OCI-LY3 (cell line): ENCODE measurements around the gene MMGT1.

ENCODE experiments used
- H2AFZ ChIP-seq: fragments of 200-600, 300-600 bp; shearing (Covaris generic); 2 replicates; pipeline ENCODE4 v1.6.0; 2014; ENCODE audit warnings: antibody characterized with exemption, low read depth, low read length
- H3K27ac ChIP-seq: fragments of 200-600, 300-600 bp; sonication (generic); 2 replicates; pipeline ENCODE4 v1.5.1; 2014; ENCODE audit warnings: mild to moderate bottlenecking, low read length, moderate library complexity, mixed read lengths
- H3K27me3 ChIP-seq: fragments of 200-600, 300-600 bp; sonication (generic); 2 replicates; pipeline ENCODE4 v1.6.1; 2014; ENCODE audit warnings: low read depth, low read length, mixed read lengths
- H3K36me3 ChIP-seq: fragments of 200-600, 300-600 bp; sonication (generic); replicated peaks from 2 replicates; pipeline ENCODE3; 2014; ENCODE audit warnings: low read depth, low read length, mixed read lengths
- H3K4me1 ChIP-seq: fragments of 300-600, 200-600 bp; sonication (generic); 2 replicates; pipeline ENCODE4 v1.6.1; 2014; ENCODE audit warnings: low read length, mixed read lengths
- H3K4me2 ChIP-seq: fragments of 200-600, 300-600 bp; sonication (generic); 2 replicates; pipeline ENCODE4 v1.6.1; 2014; ENCODE audit warnings: low read length, mixed read lengths
- H3K4me3 ChIP-seq: fragments of 300-600, 200-600 bp; sonication (generic); 2 replicates; pipeline ENCODE4 v1.5.1; 2014; ENCODE audit warnings: antibody characterized with exemption, mild to moderate bottlenecking, low read length, moderate library complexity
- H3K79me2 ChIP-seq: fragments of 300-600, 200-600 bp; shearing (Covaris generic); 2 replicates; pipeline ENCODE4 v1.6.1; 2014; ENCODE audit warnings: mild to moderate bottlenecking, low read length, mixed read lengths
- H3K9ac ChIP-seq: fragments of 300-600, 200-600 bp; shearing (Covaris generic); 2 replicates; pipeline ENCODE4 v1.6.0; 2014; ENCODE audit warnings: mild to moderate bottlenecking, low read length, moderate library complexity
- H3K9me3 ChIP-seq: fragments of 200-600, 300-600 bp; shearing (Covaris generic); 2 replicates; pipeline ENCODE4 v1.6.1; 2014; ENCODE audit warnings: low read length, mixed read lengths; ENCODE audit not compliant: insufficient read depth
- H4K20me1 ChIP-seq: fragments of 200-600, 300-600 bp; sonication (generic); 2 replicates; pipeline ENCODE4 v1.6.1; 2016; ENCODE audit warnings: low read length, mixed read lengths; ENCODE audit not compliant: insufficient read depth
- CTCF ChIP-seq: fragments of 200-600, 300-600 bp; sonication (generic); IDR thresholded peaks from 2 replicates; pipeline ENCODE4 v1.5.1; 2014; ENCODE audit warnings: antibody characterized with exemption, low read length, low read depth
- EZH2phosphoT487 ChIP-seq: fragments of 200-600 bp; shearing (Covaris generic); IDR thresholded peaks from 2 replicates; pipeline ENCODE4 v1.6.1; 2018; ENCODE audit warnings: antibody characterized with exemption, mixed run types, low read depth

MMGT1 gene

GRCh38 chrX:135974279-135974856, 580 bp upstream of the MMGT1 start:
- Histone ChIP-seq H3K27me3 (0 out of 2 replicates have a peak, but pooled peaks cover 4% of the 10 kb centered on the region), H3K9ac (peak overlapping the region; percentile 48), H3K27ac (no peak overlapping the region), H2AFZ (peak overlapping the region; percentile 92), H3K36me3 (no peaks in the 10 kb centered on the region), H3K9me3 (no peaks in the 10 kb centered on the region), H3K4me3 (peak overlapping the region; percentile 87), H3K79me2 (peaks cover 22% of the 10 kb centered on the region), H4K20me1 (no peaks in the 10 kb centered on the region), H3K4me1 (peaks cover 10% of the 10 kb centered on the region), H3K4me2 (peak overlapping the region; percentile 95)
- TF ChIP-seq CTCF: no peak
- no peak for TF ChIP-seq EZH2phosphoT487

DNA sequence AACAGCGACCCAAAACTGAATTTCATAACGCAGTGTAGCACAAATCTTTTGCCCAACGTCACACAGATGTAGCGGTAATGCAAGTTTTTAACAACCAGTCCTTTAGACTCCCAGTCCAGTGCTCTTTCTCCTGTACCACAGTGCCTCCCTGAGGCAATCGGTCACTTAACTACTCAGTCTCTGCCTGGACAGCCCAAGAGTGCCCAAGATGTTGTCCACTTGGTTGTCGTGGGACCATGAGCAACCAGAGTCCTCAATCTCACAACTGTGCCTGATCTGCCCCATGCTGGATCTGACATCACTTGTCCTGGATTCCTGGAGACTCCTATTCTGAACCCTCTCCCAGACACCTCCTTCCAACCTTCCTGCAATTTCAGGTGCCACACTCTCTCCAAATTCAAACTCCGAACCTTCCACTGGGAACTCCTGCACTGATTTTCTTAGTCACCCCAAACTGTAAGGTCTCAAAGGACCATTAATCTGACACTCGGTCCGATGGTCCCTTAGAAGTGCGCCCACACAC, 702 bp downstream of the MMGT1 start:
- Histone ChIP-seq H3K4me2 (peak overlapping the region; percentile 86), H2AFZ (peak overlapping the region; percentile 98), H3K79me2 (peaks cover 22% of the 10 kb centered on the region), H4K20me1 (no peaks in the 10 kb centered on the region), H3K36me3 (no peaks in the 10 kb centered on the region), H3K27ac (peak overlapping the region; percentile 70), H3K4me1 (peaks cover 10% of the 10 kb centered on the region), H3K4me3 (peak overlapping the region; percentile 99), H3K9me3 (no peaks in the 10 kb centered on the region), H3K9ac (peak overlapping the region; percentile 81), H3K27me3 (0 out of 2 replicates have a peak, but pooled peaks cover 4% of the 10 kb centered on the region)
- TF ChIP-seq EZH2phosphoT487: no peak
- peak; percentile 30 for TF ChIP-seq CTCF

DNA sequence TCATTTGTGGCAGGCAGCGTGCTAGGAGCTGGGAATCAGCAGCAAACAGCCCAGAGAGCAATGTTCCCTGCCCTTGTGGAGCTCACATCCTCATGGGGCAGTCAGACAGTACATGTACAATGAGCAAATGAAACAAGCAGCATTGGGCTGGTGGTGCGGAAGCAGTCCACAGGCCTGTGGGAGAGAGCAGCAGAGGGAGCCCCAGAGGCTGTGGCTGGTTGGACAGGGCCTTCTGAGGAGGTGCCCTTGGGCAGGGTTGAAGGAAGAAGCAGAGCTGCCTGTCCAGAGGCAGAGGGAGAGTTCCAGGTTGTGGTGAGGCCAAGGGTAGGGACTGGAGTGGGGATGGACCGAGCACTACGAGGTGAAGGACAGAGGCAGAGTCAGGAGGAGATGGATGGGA, 22.5 kb downstream of the MMGT1 start:
- Histone ChIP-seq H3K27ac (no peak overlapping the region), H3K9me3 (no peaks in the 10 kb centered on the region), H3K79me2 (no peaks in the 10 kb centered on the region), H3K4me1 (peaks cover 5% of the 10 kb centered on the region), H4K20me1 (no peaks in the 10 kb centered on the region), H3K9ac (no peak overlapping the region), H3K4me3 (no peak overlapping the region), H3K4me2 (no peak overlapping the region), H2AFZ (no peak overlapping the region), H3K36me3 (no peaks in the 10 kb centered on the region), H3K27me3 (no peaks in the 10 kb centered on the region)
- no peak for TF ChIP-seq CTCF
- no peak for TF ChIP-seq EZH2phosphoT487

DNA sequence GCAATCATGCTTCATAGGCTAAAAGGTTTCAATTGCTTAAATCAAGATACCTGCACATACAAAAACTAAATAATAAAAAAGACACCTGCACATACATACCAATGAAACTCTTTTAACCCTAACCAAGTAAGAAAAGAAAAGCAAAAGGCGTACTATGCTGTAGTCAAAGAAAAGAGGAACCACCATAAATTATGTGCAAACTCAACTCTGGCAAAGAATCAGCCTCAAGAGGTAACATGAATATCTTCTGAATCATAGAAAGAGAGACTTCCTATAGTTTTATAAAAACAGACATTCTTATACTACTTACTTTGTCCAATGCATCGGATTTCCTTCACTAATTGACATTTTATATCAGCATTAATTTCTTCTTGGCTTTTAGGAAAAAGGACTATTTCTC, 29.3 kb downstream of the MMGT1 start:
- Histone ChIP-seq H3K4me3 (no peak overlapping the region), H3K27me3 (no peaks in the 10 kb centered on the region), H2AFZ (no peak overlapping the region), H3K4me1 (no peaks in the 10 kb centered on the region), H4K20me1 (no peaks in the 10 kb centered on the region), H3K4me2 (no peak overlapping the region), H3K27ac (no peak overlapping the region), H3K36me3 (no peaks in the 10 kb centered on the region), H3K79me2 (no peaks in the 10 kb centered on the region), H3K9me3 (no peaks in the 10 kb centered on the region), H3K9ac (no peak overlapping the region)
- TF ChIP-seq EZH2phosphoT487 (no peak), CTCF (no peak)
